HG03565 (cell line): ENCODE results near the gene HPSE2.
"Not testable (repeated sequence)": the region's sequence is repeated elsewhere in the genome, so short reads cannot be mapped to it uniquely, and the experiment has no call there.

ENCODE experiments used
- ATAC-seq: cut with Tn5 transposase; IDR thresholded peaks from one replicate; pipeline ENCODE4 v1.9.1; 2021; ENCODE audit warnings: mild to moderate bottlenecking, moderate library complexity; ENCODE audit not compliant: unreplicated experiment

HPSE2 gene

DNA sequence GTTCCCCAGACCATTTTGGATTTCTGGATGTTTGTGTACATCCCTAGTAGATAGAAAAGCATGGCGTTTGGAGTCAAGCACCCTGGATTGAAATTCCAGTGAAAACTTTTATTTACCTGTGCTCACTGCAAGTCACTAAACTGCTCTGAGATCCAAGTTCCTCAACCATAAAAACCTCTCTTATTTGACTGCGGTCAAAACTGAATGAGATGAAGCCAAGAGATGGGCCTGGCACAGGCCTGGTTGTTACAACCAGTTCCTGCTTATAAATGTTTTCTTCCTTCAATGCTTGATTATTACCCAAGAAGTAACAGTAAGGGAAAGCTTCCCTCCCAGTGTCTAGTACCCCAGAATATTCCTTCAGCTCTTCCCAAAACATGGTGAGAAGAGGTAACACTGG, 718.0 kb downstream of the HPSE2 start:
- ATAC-seq: no peak

DNA sequence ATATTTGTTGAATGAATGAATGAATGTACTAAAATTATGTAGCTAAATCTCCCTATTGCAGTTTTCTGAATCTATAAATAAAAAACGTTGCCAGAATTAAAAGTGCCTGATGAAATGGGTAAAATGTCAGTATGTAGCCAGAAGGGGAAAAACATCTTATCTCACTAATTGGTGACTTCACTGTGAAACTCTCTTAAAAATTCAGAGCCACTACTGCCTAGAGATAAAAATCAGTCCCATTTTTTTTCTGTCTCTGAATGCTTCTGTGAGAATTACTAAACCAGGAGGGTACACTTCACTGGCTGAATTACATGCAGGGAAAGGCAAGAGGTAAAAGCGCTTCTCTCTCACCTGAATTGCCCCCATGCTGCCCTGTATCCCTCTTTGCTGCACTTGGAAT, 719.3 kb downstream of the HPSE2 start:
- no peak for ATAC-seq

DNA sequence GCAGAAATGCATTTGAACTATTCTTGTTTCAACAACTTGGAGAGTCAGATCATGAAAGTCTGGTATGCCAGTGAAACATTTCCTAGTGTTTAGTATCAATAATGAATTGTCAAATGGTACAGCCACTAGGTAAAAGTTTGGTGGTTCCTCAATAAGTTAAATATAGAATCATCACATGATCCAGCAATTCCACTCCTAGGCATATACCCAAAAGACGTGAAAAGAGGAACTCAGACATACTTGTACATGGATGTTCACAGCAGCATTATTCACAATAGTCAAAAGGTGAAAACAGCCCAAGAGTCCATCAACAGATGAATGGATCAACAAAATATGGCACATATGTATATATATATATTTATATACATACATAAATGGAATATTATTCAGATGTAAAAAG, 721.9 kb downstream of the HPSE2 start:
- ATAC-seq: no peak

DNA sequence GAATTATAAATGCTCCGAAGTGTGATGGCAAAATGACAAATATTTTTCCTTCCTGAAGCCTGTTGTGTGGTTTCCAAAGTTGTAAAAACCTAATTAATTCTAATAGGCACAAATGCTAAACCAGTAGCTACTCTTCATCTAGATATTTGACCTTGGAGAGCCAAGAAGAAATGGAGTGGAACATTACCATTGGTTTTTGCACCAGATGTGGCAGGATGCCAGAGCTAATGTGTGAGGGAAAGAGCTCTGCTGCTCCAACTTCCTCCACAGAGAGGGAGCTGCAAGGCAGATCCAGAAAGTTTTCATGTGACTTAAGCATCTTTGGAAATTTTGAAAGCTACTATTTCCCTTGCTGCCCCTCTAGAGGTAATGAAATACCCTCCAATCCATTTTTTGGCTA, 723.8 kb downstream of the HPSE2 start:
- ATAC-seq: no peak

DNA sequence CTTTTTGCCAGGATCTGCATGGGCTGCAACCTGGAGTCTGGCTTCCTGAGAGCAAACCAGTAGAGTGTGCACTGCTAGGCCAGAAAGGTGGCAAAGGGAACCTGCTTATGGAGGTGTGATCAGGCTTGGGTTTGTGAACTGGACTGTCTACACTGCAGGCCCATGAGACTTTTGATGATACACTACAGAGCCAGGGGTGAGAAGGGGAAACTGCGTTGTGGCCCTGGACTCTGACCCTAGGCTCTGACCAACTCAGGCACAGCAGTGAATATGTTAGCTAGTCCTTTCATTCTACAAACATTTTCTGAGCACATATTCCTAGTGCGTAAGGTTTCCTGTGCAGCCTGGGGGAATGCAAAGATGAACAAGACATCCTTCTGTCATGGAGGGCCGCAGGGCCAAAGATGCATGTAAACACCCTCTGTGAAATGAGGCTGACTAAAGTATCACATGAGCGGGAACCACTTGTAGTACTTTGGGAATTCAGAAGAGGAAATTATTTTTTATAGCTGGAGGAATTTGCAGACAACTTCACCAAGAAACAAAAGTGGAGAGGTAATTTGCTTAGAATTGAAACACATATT, 725.1 kb downstream of the HPSE2 start:
- no peak for ATAC-seq

DNA sequence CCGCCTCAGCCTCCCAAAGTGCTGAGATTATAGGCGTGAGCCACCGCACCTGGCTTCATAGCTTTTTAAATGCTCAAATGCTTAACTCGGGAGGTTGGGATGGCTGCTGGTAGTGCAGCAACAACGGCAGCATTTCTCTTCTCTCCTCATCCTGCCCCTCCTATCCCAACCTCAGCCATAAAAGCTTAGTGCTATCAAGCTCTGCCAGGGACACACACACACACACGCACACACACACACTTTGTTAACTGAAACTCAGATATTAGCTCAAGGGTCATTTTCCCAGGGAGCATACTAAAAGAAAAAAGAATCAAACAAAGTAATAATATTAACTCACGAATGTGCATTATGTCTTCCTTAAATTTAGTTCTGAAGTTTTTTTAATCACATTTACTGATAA, 725.9 kb downstream of the HPSE2 start:
- ATAC-seq: no peak

DNA sequence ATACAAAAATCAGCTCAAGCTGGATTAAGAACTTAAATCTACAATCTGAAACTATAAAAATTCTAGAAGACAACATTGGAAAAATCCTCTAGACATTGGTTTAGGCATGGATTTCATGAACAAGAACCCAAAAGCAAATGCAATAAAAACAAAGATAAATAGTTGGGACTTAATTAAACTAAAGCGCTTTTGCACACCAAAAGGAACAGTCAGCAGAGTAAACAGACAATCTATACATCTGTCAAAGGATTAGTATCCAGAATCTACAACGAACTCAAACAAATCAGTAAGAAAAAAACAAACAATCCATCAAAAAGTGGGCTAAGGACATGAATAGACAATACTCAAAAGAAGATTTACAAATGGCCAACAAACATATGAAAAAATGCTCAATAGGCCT, 733.1 kb downstream of the HPSE2 start:
- ATAC-seq: not testable (repeated sequence)

DNA sequence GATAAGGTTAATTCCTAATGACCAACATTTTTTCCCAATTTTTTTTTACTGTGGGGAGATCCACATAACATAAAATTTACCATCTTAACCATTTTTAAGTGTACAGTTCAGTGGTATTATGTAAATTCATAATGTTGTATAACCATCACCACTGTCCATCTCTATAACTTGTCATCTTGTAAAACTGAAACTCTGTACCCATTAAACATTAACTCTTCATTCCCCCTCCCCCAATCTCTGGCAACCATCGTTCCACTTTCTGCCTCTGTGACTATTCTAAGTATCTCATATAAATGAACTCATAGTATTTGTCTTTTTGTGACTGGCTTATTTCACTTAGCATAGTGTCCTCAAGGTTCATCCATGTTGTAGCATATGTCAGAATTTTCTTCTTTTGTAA, 742.9 kb downstream of the HPSE2 start:
- ATAC-seq: no peak

DNA sequence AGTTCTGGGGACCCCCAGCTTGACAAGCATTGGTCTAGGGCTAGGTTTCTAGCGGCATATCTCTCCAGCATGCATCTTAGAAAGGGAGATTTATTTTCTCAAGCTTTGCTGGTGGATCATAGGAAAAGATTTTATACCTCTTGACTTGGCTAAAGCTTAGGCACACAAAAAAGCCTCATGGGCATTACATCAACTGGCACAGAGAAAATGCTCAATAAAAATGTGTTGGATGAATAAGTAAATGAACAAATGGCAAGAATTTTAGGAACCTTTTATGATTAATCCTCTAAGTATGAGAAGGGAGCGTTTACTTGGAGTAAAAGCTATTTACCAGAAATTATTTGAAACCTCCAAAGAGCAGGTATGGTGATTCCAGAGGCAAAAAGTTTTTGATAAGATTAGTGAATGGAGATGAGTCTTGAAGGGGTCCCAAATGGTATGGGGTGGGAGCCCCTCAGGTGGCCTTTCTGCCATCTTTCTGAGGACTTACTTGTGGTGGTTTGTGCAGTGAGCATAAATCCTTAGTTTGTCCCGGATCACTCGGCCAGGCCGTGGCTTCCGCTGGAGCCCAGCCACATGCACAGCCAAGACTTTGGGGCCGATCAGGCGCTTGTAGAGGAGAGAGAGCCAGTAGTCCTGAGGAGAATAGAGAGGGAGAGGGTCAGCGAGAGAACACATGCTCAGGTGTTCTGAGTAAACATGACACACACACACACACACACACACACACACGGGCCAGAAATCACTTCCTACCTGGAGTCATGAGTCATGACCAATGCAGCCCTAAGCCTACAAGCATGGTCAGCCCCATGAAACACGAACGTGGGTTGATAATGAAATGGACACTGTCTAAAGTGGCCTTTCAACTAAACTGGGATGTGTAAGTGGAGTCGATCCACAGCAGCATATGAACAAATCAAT, 745.8 kb downstream of the HPSE2 start:
- ATAC-seq: no peak

DNA sequence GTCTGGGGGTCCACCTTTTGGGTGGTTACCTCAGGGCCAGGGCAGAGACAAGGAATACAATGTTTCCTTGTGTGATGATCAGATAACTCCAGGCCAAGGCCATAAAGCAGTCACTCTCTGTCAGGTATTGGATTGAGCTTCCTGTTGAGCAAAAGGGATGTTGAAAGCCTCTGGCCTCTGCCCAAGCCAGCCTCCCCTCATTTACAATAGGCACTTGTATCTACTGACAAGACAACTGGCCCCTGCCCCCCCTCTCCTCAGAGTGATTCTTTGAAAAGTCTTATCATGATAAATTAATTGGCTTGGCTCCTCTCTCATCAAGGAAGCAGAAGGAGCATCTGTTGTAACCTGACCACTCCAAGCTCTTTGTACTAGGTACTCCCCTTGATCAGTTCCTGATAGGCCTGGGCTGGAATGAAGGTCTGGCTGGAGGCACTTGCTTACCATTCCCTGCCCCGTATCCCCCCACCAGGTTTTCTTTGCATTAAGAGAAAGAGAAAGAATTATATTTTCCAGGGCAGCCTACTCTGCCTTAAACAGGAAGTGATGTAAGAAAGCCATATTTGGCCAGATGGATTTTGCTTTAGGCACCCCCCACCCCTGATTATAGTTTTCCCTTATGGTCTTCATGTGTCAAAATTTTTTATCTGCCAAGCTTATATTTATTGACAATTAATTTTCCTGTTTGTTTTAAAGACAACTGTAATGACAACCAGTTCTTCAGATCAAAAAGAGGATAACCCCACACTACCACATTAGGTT, 746.8 kb downstream of the HPSE2 start:
- ATAC-seq: no peak

DNA sequence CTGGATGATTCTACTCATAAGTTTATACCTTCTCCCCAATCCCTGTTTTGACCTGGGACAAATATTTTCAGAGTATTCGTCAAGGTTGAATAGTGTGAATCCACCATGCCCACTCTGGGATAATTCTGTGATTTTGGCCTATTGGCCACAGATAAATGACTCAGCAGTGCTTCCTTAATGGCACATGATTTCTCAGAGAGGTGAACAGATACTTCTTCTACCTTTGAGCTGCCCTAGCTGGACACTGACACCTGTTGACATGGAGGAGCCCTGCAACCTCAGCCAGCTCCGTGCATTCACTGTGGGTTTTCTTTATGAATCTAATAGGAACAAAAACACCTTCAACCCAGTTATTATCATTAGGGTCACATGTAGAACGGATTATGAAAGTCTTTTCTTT, 748.0 kb downstream of the HPSE2 start:
- ATAC-seq: no peak

DNA sequence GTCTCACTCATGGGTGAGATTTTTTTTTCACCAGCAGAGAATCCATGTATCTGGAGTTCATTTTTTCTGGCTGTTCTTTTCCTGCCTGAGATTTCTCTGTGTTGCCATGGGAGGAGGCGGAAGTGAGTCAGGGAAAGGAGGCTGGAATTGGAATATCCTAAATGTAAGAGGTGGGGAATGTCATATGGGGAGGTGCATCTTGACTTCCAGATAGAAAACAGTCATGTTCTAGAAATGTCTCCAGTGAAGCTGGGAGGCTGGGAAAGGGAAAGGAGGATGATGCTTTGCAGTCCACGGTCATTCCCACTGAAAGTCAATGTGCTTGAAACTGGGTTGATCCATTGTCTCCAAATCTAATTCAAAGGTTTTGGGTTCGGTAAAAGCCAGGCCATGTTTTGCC, 749.2 kb downstream of the HPSE2 start:
- no peak for ATAC-seq

DNA sequence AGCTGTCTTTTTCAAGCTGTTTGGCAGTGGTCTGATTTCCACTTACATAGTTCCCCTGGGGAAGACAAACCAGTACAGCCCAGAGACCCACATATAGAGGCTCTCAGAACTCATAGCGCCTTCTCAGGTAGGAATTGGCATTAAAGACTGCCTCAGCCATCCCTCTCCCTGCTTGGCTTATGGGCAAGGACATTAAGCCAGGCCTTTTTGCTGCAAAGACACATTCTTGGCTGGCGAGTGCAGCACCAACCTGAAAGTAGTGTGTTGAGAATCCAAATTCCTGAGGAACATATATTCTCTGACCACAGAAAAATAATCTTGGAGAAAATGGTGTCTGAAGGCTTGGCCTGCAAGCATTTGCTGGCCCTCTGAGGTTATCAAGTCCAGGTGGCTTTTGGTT, 749.7 kb downstream of the HPSE2 start:
- ATAC-seq: no peak

DNA sequence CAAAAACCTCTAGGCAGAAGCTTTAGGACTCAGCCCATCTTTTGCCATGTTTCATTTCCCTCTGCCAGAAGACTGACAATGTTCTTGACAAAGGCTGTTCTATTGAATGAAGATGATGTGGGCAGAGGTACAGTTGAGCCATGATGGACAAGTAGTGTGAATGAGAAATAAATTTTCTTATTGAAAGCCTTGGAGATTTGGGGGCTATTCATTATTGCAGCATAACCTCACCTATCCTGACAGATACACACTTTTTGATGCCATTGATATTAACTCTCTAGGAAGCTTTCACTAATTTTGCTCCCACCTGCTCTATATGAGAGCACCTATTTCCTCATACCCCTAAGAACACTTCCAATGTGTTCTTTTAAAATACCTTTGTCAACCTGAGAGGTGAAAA, 752.0 kb downstream of the HPSE2 start:
- ATAC-seq: no peak

DNA sequence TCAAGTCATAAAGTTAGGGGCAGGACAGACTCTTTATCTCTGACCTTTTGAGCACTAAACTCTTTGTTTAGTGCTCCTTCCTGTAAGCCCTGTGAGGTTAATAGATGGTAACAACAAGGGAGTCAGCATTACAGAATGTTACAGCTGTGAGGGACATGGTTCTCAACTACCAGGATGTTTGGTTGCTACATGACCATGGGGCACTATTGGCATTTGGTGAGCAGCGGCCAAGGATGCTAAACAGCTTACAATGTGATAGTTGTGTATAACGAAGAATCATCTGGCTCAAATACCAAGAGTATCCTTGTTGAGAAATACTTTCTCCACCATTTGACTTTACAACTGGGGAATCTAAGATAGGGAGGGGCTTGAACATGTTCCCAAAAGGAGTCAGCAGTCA, 753.6 kb downstream of the HPSE2 start:
- ATAC-seq: no peak

DNA sequence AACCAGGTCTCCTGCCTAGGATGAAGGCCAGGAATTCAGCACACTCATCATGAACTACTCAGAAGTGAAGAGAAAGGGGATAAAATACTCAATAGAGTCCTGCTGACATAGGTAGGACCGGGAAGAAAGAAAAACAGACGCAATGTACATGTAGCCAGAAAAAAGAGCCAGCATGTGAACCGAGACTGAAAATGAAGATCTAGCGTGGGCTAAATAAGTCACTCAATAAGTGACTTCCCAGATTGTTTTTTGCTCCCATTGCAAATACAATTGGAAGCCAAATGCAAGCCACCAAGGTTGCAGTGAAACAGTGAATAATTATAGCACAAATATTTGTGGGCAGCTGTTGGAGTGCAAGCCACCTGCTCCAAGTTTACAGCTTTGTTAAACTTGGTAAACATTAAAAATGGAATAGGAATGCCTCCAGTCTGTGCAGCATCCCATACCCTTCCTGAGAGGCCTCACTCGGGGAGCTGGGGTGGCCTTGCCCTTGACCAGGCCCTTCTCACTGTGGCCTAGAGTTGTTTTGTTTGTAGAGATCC, 754.2 kb downstream of the HPSE2 start:
- no peak for ATAC-seq

DNA sequence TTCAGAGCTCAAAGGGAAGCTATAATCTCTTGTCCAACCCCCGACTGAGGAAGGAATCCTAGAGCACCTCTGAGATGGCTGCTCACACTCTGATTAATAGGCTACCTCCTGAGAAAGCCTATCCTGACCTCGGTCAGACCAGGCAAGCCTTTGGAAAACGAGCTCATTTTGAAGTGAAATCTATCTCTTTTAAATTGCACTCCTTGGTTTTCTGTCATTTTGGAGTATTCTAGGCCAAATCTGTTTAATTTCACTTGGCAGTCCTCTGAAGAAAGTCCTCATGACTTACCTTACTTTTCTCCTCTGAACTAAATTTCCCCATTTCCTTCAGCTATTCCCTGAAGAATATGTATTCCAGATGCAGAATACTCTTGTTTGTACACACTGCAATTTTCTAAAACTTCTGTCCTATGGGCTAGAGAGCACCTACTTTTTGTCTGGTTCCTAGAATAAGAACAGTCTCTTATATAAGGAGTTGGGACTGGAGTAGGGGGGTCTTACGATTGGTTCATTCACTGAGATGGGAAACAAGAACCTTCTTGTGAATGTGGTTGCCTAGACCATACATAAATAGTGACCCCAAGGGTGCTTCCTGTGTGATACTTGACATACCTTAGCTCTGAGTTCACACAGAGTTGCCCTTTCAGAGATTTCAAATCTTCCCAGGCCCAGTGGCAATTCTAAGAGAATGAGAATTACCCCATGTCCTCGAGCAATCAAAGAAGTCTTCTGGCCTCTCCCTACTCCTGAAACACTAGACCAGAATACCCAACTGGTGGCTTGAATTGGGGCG, 757.0 kb downstream of the HPSE2 start:
- peak; percentile 35 for ATAC-seq

DNA sequence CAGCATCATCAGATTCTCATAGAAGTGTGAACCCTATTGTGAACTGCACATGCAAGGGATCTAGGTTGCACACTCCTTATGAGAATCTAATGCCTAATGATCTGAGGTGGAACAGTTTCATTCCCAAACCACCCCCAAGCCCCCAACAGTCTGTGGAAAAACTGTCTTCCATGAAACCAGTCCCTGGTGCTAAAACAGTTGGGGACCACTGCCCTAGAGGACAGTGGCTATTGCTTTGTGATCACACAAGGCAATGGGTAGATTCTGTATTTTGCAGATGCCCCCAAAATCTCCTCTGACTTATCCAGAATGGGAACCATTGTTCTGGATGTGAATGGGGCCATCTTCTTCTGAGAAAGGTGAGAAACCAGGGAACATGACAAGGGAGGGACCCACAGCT, 757.8 kb downstream of the HPSE2 start:
- ATAC-seq: no peak

DNA sequence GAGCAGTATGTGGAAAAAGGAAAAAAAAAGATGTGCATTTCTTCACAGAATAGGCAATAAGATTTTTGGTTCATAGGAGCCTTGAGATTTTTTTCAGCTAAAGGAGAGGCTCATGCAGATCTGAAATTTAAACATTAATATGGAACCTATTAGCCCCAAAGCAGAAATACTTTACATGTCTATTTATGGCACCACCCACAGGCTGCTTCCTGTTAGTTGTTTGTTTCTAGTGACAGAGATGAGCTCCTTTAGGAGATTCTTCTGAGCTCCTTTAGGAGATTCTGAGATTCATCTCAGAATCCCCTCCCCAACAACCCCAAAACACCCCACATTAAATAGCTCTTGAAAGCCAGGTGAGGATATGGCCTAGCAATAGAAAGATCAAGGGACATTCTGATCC, 761.0 kb downstream of the HPSE2 start:
- no peak for ATAC-seq

DNA sequence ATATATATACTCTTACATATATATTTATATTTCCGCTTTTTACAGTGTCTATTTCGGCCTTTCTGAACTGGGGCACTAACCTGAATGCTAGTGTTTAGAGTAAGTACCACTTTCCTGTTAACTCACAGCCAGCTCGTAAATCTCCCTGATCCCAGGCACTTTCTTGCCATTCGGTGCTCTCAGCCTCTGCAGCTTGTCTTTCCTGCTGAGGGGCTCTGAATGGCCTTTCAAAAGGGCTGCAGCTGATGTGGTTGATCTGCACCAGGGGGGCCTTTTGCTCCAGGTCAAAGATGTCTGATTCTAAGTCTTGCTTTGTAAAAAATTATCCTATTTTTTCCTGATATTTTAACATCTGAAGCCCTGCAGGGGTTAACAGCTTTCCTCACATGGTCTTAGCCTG, 763.5 kb downstream of the HPSE2 start:
- ATAC-seq: no peak

DNA sequence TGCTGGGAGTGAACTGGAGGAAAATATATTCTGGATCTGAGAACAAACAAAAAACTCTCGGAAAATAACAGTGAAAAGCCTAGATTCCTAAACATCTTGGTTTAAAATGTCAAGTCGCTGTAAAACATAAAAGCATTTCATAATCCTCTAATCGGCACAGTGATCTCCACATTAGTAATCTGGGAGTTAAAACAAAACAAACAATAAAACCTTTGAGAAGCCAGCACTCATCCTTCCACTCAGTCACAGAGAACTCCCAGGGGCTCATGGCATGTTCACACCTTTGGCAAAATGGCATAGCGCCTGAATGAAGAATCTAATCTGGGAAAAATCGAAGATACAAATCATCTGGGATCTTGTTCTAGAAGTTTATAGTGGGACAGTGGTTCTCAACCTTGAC, 764.8 kb downstream of the HPSE2 start:
- no peak for ATAC-seq
